Measurements from ENCODE around the gene ASB16.

Gene ASB16

DNA sequence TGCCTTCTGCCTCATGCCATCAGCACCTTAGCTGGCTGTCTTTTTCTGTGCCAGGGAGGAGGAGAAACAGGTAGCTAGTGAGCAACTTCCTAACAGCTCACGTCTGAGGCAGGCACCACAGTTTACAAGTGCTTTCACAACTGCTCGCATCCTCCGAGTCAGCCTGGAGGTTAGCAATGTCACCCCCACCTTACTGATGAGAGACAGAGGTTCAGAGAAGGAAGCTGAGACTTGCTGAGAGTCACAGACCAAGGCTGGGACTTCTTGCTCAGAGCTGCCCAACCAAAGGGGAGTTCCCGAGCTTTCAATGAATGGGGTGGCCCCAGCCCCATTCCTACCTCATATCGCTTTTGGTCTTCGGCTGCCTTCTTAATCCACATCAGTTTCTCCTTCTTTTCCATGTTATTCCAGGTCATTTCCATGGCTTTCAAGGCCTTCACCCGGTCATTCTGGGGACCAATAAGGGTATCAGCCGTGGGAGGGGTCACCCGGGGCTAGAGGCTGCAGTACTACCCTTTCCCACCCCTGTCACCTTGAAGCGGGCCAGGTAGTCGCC lies 39.4 kb downstream of the ASB16 start:
- Histone ChIP-seq H2BK5ac (ENCODE audit: low read length) (no peak overlapping the region), H3K27me3 (ENCODE audit: control insufficient read depth in 3 of 3, insufficient read depth in 3 of 3, low read depth in 1 of 3, low read length in 3 of 3) (no peaks in the 10 kb centered on the region), H3K4me2 (ENCODE audit: insufficient read depth, low read length, poor library complexity, severe bottlenecking) (no peak overlapping the region), H3K4me3 (ENCODE audit: low read length in 2 of 2) (no peak overlapping the region), H3K4me1 (ENCODE audit: control insufficient read depth in 2 of 2, insufficient read depth in 1 of 2, low read depth in 1 of 2, low read length in 2 of 2) (peaks cover 0 to 2% of the 10 kb centered on the region in 2 donors), H3K9ac (ENCODE audit: low read depth, low read length, poor library complexity) (no peak overlapping the region), H2AFZ (ENCODE audit: low read length) (no peak overlapping the region), H2BK15ac (ENCODE audit: low read length) (no peak overlapping the region), H2BK12ac (ENCODE audit: low read length) (no peak overlapping the region), H3K79me1 (ENCODE audit: low read depth, low read length) (peaks cover 8% of the 10 kb centered on the region), H4K8ac (ENCODE audit: low read depth, low read length) (no peak overlapping the region), H3K14ac (ENCODE audit: low read length) (no peak overlapping the region), H3K18ac (ENCODE audit: low read length) (no peak overlapping the region), H2BK120ac (ENCODE audit: low read depth, low read length) (no peak overlapping the region), H3K36me3 (replicated peaks in 1 of 2; ENCODE audit: control insufficient read depth in 2 of 2, insufficient read depth in 2 of 2, low read length in 2 of 2) (peaks cover 43 to 84% of the 10 kb centered on the region in 2 donors), H3K9me3 (replicated peaks in 1 of 2; ENCODE audit: control insufficient read depth in 2 of 2, insufficient read depth in 1 of 2, low read depth in 1 of 2, low read length in 2 of 2) (peaks cover 0 to 1% of the 10 kb centered on the region in 2 donors), H3K4ac (ENCODE audit: low read length) (no peak overlapping the region), H3K23ac (ENCODE audit: low read depth, low read length, poor library complexity) (peak overlapping the region; percentile 20), H4K91ac (ENCODE audit: low read depth, low read length, poor library complexity) (no peak overlapping the region), H2AK5ac (ENCODE audit: low read depth, low read length) (no peak overlapping the region), H3K27ac (replicated peaks; ENCODE audit: low read length) (no peak overlapping the region)
- no peak for DNase-seq (ENCODE audit: low spot score)
- no CpG with 5 or more reads among the region's 11 CpGs for WGBS, 2 donors (ENCODE audit: extremely low coverage in 2 of 2, insufficient read length in 2 of 2, insufficient replicate concordance in 1 of 2)

DNA sequence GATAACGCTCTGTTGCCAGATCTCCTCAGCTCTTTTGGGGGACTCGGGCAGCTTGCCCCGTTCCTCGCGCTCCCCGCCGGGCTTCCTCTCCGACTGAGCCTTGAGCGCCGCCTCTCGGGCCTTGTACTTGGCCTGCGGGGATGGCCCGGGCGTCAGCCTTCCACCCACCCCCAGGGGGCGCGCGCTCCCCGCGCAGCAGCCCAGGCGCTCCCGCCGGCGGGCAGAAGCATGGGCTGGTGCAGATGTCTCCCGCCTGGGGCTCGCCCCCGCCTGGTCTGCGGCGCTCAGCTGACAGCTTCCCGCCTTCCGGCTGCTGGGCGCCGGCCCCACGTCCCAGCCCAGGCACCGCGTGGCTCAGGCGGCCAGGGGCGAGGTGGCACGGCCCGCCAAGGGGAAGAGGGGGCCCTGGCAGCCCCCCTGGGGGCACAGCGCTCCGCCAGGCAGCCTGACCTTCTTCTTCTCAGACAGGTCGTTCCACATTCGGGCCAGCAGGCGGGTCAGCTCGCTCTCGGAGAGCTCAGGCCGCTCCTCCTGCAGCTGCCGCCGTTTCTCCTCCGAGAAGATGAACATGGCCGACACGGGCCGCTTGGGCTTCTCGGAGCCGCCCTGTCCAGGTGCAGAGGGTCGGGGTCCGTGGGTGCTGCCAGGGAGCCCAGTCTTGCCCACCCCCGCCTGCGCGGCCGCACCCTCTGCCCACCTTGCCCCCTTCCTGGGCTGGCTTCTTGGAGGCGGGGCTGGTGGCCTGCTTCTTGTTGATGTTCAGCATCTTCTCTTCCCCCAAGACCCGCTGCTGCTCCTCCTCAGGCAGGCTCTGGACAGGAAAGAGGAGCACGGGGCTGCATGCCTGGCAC lies 40.1 kb downstream of the ASB16 start:
- Histone ChIP-seq H3K23ac (ENCODE audit: low read depth, low read length, poor library complexity) (peak overlapping the region; percentile 39), H2BK120ac (ENCODE audit: low read depth, low read length) (no peak overlapping the region), H3K4me1 (ENCODE audit: control insufficient read depth in 2 of 2, insufficient read depth in 1 of 2, low read depth in 1 of 2, low read length in 2 of 2) (peaks cover 0 to 2% of the 10 kb centered on the region in 2 donors), H3K27me3 (ENCODE audit: control insufficient read depth in 3 of 3, insufficient read depth in 3 of 3, low read depth in 1 of 3, low read length in 3 of 3) (no peaks in the 10 kb centered on the region), H3K4me3 (ENCODE audit: low read length in 2 of 2) (no peak overlapping the region), H4K91ac (ENCODE audit: low read depth, low read length, poor library complexity) (no peak overlapping the region), H2AFZ (ENCODE audit: low read length) (no peak overlapping the region), H2BK5ac (ENCODE audit: low read length) (peak overlapping the region; percentile 72), H3K18ac (ENCODE audit: low read length) (no peak overlapping the region), H3K36me3 (replicated peaks in 1 of 2; ENCODE audit: control insufficient read depth in 2 of 2, insufficient read depth in 2 of 2, low read length in 2 of 2) (peaks cover 50 to 91% of the 10 kb centered on the region in 2 donors), H2BK15ac (ENCODE audit: low read length) (no peak overlapping the region), H3K14ac (ENCODE audit: low read length) (no peak overlapping the region), H3K27ac (replicated peaks; ENCODE audit: low read length) (no peak overlapping the region), H4K8ac (ENCODE audit: low read depth, low read length) (peak overlapping the region; percentile 32), H3K9me3 (replicated peaks in 1 of 2; ENCODE audit: control insufficient read depth in 2 of 2, insufficient read depth in 1 of 2, low read depth in 1 of 2, low read length in 2 of 2) (peaks cover 0 to 1% of the 10 kb centered on the region in 2 donors), H3K79me1 (ENCODE audit: low read depth, low read length) (peaks cover 8% of the 10 kb centered on the region), H3K4ac (ENCODE audit: low read length) (peak overlapping the region; percentile 71), H2BK12ac (ENCODE audit: low read length) (no peak overlapping the region), H3K4me2 (ENCODE audit: insufficient read depth, low read length, poor library complexity, severe bottlenecking) (peak overlapping the region; percentile 39), H2AK5ac (ENCODE audit: low read depth, low read length) (peak overlapping the region; percentile 74), H3K9ac (ENCODE audit: low read depth, low read length, poor library complexity) (peak overlapping the region; percentile 68)
- peak; percentile 78 for DNase-seq (ENCODE audit: low spot score)
- WGBS, 2 donors (ENCODE audit: extremely low coverage in 2 of 2, insufficient read length in 2 of 2, insufficient replicate concordance in 1 of 2): no CpG with 5 or more reads among the region's 64 CpGs

- H3K4me2 ChIP-seq (ENCODE audit: insufficient read depth, low read length, poor library complexity, severe bottlenecking): no peak overlapping the region
- H2BK5ac ChIP-seq (ENCODE audit: low read length): peak overlapping the region; percentile 72
- peaks cover 8% of the 10 kb centered on the region for H3K79me1 ChIP-seq (ENCODE audit: low read depth, low read length)
- no peak overlapping the region for H4K8ac ChIP-seq (ENCODE audit: low read depth, low read length)
- peak overlapping the region; percentile 2 for H3K14ac ChIP-seq (ENCODE audit: low read length)
- H3K27ac ChIP-seq (replicated peaks; ENCODE audit: low read length): no peak overlapping the region
- H3K18ac ChIP-seq (ENCODE audit: low read length): peak overlapping the region; percentile 16
- no peak overlapping the region for H2BK120ac ChIP-seq (ENCODE audit: low read depth, low read length)
- DNase-seq (ENCODE audit: low spot score): no peak
- peak overlapping the region; percentile 56 for H2BK15ac ChIP-seq (ENCODE audit: low read length)
- peaks cover 0 to 2% of the 10 kb centered on the region in 2 donors for H3K4me1 ChIP-seq (ENCODE audit: control insufficient read depth in 2 of 2, insufficient read depth in 1 of 2, low read depth in 1 of 2, low read length in 2 of 2)
- H3K36me3 ChIP-seq (replicated peaks in 1 of 2; ENCODE audit: control insufficient read depth in 2 of 2, insufficient read depth in 2 of 2, low read length in 2 of 2): peaks cover 59 to 96% of the 10 kb centered on the region in 2 donors
- no peak overlapping the region for H4K91ac ChIP-seq (ENCODE audit: low read depth, low read length, poor library complexity)
- H3K23ac ChIP-seq (ENCODE audit: low read depth, low read length, poor library complexity): no peak overlapping the region
- H2AFZ ChIP-seq (ENCODE audit: low read length): no peak overlapping the region
- H3K4ac ChIP-seq (ENCODE audit: low read length): no peak overlapping the region
- WGBS, 2 donors (ENCODE audit: extremely low coverage in 2 of 2, insufficient read length in 2 of 2, insufficient replicate concordance in 1 of 2): no CpG with 5 or more reads among the region's 30 CpGs
- peak overlapping the region; percentile 68 for H3K9ac ChIP-seq (ENCODE audit: low read depth, low read length, poor library complexity)
- no peak overlapping the region for H3K4me3 ChIP-seq (ENCODE audit: low read length in 2 of 2)
- peaks cover 0 to 1% of the 10 kb centered on the region in 2 donors for H3K9me3 ChIP-seq (replicated peaks in 1 of 2; ENCODE audit: control insufficient read depth in 2 of 2, insufficient read depth in 1 of 2, low read depth in 1 of 2, low read length in 2 of 2)
- H2BK12ac ChIP-seq (ENCODE audit: low read length): no peak overlapping the region
- H2AK5ac ChIP-seq (ENCODE audit: low read depth, low read length): peak overlapping the region; percentile 19
- no peaks in the 10 kb centered on the region for H3K27me3 ChIP-seq (ENCODE audit: control insufficient read depth in 3 of 3, insufficient read depth in 3 of 3, low read depth in 1 of 3, low read length in 3 of 3)
Measured at GRCh38 chr17:44211281-44212265, 41.1 kb downstream of the ASB16 start.

Data from neuronal stem cell (in vitro differentiated cells).